Measurements from ENCODE around the gene TAC3. TPM values are rescaled to one million over a fixed set of nuclear protein-coding genes. Genes with fewer than 3 reads are reported as not detected.
"Not testable (repeated sequence)": the region's sequence is repeated elsewhere in the genome, so short reads cannot be mapped to it uniquely, and the experiment has no call there.

Gene TAC3
- total RNA-seq, 4 donors from 2014 or later, result not detected

DNA sequence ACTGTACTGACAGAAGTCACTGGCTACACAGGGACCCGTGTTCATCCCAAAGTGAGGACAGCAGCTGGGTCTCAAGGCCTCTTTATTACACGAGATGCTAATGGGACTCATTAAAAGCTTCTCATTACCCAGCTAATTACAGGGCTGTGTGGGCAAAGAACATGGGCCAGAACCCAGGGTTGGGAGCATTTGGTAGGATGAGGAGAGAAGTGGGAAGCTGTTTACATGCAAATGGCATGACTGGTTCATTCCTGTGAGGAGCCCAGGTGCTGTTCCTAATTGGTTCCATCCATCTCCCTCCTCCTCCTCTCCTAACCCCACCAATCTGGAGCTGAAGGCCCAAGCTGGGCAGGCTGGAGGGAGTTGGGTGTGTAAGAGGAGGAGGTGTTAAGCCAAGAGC is 8.9 kb upstream of the TAC3 start:
- H3K27ac ChIP-seq, result no peak overlapping the region
- DNase-seq (no peak), ATAC-seq (no peak)
- H3K9me3 ChIP-seq, result no peaks in the 10 kb centered on the region
- H3K4me3 ChIP-seq, result no peak overlapping the region
- H3K36me3 ChIP-seq, result no peaks in the 10 kb centered on the region
- in situ Hi-C loops (cut with MboI; ENCODE audit: low sequenced_read_pairs in 4 of 4) (no loop called here), intact Hi-C loops (cut with DNase I; ENCODE audit: low total_unique reads) (no loop called here)
- TF ChIP-seq POLR2A (IDR thresholded peaks at IDR 0.05), result no peak
- TF ChIP-seq, protein P1, sequence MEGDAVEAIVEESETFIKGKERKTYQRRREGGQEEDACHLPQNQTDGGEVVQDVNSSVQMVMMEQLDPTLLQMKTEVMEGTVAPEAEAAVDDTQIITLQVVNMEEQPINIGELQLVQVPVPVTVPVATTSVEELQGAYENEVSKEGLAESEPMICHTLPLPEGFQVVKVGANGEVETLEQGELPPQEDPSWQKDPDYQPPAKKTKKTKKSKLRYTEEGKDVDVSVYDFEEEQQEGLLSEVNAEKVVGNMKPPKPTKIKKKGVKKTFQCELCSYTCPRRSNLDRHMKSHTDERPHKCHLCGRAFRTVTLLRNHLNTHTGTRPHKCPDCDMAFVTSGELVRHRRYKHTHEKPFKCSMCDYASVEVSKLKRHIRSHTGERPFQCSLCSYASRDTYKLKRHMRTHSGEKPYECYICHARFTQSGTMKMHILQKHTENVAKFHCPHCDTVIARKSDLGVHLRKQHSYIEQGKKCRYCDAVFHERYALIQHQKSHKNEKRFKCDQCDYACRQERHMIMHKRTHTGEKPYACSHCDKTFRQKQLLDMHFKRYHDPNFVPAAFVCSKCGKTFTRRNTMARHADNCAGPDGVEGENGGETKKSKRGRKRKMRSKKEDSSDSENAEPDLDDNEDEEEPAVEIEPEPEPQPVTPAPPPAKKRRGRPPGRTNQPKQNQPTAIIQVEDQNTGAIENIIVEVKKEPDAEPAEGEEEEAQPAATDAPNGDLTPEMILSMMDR (IDR thresholded peaks at IDR 0.05 in 4 of 5, conservative IDR thresholded peaks at IDR 0.05 in 1 of 5), result no peak
- no peaks in the 10 kb centered on the region for H3K27me3 ChIP-seq
- H3K4me1 ChIP-seq, result no peaks in the 10 kb centered on the region

DNA sequence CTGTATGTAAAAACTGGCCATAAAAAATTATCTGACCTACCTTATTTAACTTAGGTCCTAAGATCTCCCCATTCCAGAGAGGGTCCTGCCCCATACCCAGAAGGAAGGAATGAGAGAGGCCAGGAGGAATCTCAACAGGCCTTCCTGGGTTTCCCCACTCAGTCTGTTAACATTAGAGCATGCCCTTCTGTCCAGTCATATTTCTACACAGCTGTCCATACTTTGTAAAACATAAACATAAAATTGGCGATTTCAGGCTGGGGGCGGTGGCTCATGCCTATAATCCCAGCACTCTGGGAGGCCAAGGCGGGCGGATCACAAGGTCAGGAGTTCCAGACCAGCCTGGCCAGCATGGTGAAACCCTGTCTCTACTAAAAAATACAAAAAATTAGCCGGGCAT is 6.0 kb upstream of the TAC3 start:
- not testable (repeated sequence) for ATAC-seq, DNase-seq

DNA sequence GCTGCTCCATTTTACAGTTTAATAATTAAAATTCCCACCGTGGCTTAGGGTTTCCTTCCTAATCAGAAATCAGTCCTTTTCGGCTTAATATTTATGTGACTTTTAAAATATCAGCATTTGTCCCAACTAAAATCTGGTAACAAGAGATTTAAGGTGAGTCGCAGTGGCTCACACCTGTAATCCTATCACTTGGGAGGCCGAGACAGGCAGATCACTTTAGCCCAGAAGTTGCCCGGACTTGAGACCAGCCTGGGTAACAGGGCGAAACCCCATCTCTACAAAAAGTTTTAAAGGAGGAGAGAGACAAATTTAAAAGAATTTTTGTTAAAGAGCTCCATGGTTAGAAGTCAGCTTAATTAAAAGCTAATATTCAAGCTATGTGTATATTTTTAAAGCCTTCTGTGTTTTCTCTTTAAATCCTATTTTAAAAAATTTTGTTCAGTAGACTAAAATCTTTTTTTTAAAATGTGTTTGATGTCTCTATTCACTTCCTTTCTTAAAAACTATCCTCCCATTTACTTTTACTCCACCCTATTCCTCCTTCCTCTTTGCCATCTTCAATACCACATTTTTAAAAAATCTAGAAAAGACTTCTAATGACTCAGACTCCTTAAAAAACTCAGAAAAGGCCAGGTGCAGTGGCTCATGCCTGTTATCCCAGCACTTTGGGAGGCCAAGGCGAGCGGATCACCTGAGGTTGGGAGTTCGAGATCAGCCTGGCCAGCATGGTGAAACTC is 3.8 kb upstream of the TAC3 start:
- TF ChIP-seq, protein P1 (IDR thresholded peaks at IDR 0.05 in 4 of 5, conservative IDR thresholded peaks at IDR 0.05 in 1 of 5), result no peak
- TF ChIP-seq POLR2A (IDR thresholded peaks at IDR 0.05), result no peak
- Histone ChIP-seq H3K4me3 (no peak overlapping the region), H3K9me3 (no peaks in the 10 kb centered on the region), H3K36me3 (no peaks in the 10 kb centered on the region), H3K4me1 (no peaks in the 10 kb centered on the region), H3K27me3 (peaks cover 0 to 6% (median under 1%) of the 10 kb centered on the region in 3 donors), H3K27ac (no peak overlapping the region)
- intact Hi-C loops (cut with DNase I; ENCODE audit: low total_unique reads), result loop anchor here (5.0 kb wide), 1 partner anchor 78 kb away; no protein-coding TSS in a partner anchor
- no peak for DNase-seq
- in situ Hi-C loops (cut with MboI; ENCODE audit: low sequenced_read_pairs in 4 of 4), result no loop called here
- no peak for ATAC-seq

More for the DNA sequence above, 6.0 kb upstream of the TAC3 start:
- H3K36me3 ChIP-seq; H3K4me3 ChIP-seq; H3K27me3 ChIP-seq; H3K9me3 ChIP-seq; H3K27ac ChIP-seq; H3K4me1 ChIP-seq; in situ Hi-C loops (cut with MboI; ENCODE audit: low sequenced_read_pairs in 4 of 4): not testable (repeated sequence)
- intact Hi-C loops (cut with DNase I; ENCODE audit: low total_unique reads), result loop anchor here (5.0 kb wide), 1 partner anchor 80 kb away; no protein-coding TSS in a partner anchor

DNA sequence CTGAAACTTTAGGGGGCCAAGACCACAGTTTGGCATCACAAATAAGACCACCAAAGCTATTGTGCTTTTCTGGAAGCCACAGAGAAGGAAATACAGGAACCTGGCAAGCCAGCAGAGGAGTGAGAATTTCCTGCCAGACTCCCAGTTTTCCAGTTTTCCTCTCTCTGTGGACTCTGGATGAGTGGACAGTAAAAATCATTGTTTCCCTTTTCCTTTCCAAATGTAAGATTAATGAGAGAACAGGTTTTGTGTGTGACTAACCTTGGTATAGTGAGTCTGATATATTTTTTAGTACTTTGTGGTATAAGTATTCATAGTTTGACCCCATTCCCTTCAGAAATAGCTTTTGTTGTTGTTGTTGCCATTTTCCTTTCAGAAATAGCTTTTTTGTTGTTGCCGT is 2.6 kb upstream of the TAC3 start:
- DNase-seq (no peak), ATAC-seq (no peak)
- no peaks in the 10 kb centered on the region for H3K36me3 ChIP-seq
- in situ Hi-C loops (cut with MboI; ENCODE audit: low sequenced_read_pairs in 4 of 4) (no loop called here), intact Hi-C loops (cut with DNase I; ENCODE audit: low total_unique reads) (no loop called here)
- peaks cover 0 to 16% (median 6%) of the 10 kb centered on the region in 3 donors for H3K27me3 ChIP-seq
- H3K4me3 ChIP-seq, result no peak overlapping the region
- TF ChIP-seq POLR2A (IDR thresholded peaks at IDR 0.05), result no peak
- no peak overlapping the region for H3K27ac ChIP-seq
- H3K9me3 ChIP-seq, result no peaks in the 10 kb centered on the region
- H3K4me1 ChIP-seq, result no peaks in the 10 kb centered on the region

DNA sequence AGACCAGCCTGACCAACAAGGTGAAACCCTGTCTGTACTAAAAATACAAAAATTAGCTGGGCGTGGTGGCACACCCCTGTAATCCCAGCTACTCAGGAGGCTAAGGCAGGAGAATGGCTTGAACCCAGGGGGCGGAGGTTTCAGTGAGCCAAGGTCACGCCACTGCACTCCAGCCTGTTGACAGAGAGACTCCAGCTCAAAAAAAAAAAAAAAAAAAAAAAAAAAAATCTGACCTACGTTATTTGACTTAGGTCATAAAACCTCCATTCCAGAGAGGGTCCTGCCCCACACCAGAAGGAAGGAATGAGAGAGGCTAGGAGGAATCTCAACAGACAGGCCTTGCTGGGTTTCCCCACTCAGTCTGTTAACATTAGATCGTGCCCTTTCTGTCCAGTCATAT is 2.0 kb upstream of the TAC3 start:
- DNase-seq; intact Hi-C loops (cut with DNase I; ENCODE audit: low total_unique reads); H3K4me1 ChIP-seq; H3K4me3 ChIP-seq; in situ Hi-C loops (cut with MboI; ENCODE audit: low sequenced_read_pairs in 4 of 4); H3K9me3 ChIP-seq; ATAC-seq; H3K27ac ChIP-seq; H3K36me3 ChIP-seq: not testable (repeated sequence)
- H3K27me3 ChIP-seq, result peaks cover 0 to 17% (median 6%) of the 10 kb centered on the region in 3 donors

DNA sequence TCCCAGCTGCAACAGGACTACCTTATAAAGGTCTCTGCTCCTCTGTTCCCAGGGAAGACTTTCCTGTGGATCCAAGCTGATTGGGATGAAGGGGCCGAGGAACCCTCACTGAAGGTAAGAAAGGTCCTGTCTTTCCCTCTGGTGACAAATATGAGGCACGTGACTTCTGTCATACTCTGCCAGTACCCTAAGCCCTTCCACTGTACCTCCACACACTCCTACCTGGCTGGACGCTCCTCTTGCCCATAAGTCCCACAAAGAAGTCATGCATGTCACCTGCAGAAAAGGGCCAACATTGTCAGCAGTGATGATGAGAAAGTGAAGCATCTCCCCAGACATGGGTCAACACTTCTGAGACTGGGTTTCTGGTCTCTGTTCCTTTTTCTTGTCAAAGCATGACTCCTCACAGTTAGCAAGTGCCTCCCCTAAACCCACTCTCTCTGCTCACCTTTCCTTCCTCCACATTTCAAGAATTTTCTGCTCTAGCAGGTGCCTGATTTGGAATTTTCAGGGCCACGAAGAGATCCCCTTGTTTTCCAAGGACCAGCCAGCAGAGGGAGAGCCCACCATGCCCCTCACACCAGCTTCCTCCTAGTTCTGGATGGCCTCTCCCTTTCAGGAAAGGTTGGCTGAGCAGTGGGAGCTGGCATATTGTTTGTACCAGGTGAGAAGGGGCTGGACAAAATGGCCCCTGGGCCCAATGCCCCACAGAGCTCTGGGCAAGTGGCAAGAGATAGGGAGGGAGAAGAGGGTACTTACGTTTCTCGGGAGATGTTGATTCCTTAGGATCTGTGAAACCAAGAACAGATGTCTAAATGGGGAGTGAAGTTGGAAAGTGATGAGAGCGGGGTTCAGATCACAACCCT is 3.5 kb downstream of the TAC3 start:
- no peak for TF ChIP-seq POLR2A (IDR thresholded peaks at IDR 0.05)
- TF ChIP-seq, protein P1 (IDR thresholded peaks at IDR 0.05 in 4 of 5, conservative IDR thresholded peaks at IDR 0.05 in 1 of 5), result no peak
- Histone ChIP-seq H3K4me1 (no peaks in the 10 kb centered on the region), H3K27ac (no peak overlapping the region), H3K27me3 (peaks cover 0 to 17% (median 6%) of the 10 kb centered on the region in 3 donors), H3K36me3 (no peaks in the 10 kb centered on the region), H3K4me3 (no peak overlapping the region), H3K9me3 (no peaks in the 10 kb centered on the region)
- ATAC-seq (no peak), DNase-seq (no peak)
- in situ Hi-C loops (cut with MboI; ENCODE audit: low sequenced_read_pairs in 4 of 4) (no loop called here), intact Hi-C loops (cut with DNase I; ENCODE audit: low total_unique reads) (no loop called here)

All from gastrocnemius medialis (tissue), 4 donors.